IPS-20b (cell line): ENCODE measurements around the gene RND3.

ENCODE experiments used
- H3K27ac ChIP-seq: one replicate; pipeline ENCODE4 v1.5.1; 2013; ENCODE audit warnings: low read length
- H3K27me3 ChIP-seq: 2 replicates; pipeline ENCODE4 v1.6.1; 2013; ENCODE audit warnings: mild to moderate bottlenecking, low read length, inconsistent platforms; ENCODE audit not compliant: insufficient read depth
- H3K36me3 ChIP-seq: 2 replicates; pipeline ENCODE4 v1.6.1; 2013; ENCODE audit warnings: low read depth, mild to moderate bottlenecking, inconsistent platforms, low read length, moderate library complexity; ENCODE audit not compliant: insufficient read depth
- H3K4me1 ChIP-seq: 2 replicates; pipeline ENCODE4 v1.6.1; 2013; ENCODE audit warnings: mild to moderate bottlenecking, control low read depth, inconsistent platforms, low read length, moderate library complexity; ENCODE audit not compliant: insufficient read depth
- H3K4me3 ChIP-seq: 2 replicates; pipeline ENCODE4 v1.5.1; 2013; ENCODE audit warnings: mild to moderate bottlenecking, low read length, inconsistent platforms
- H3K9ac ChIP-seq: 2 replicates; pipeline ENCODE4 v1.6.1; 2013; ENCODE audit warnings: low read depth, mild to moderate bottlenecking, inconsistent platforms, low read length, moderate library complexity
- H3K9me3 ChIP-seq: 2 replicates; pipeline ENCODE4 v1.6.1; 2013; ENCODE audit warnings: mild to moderate bottlenecking, low read depth, low read length, inconsistent platforms; ENCODE audit not compliant: insufficient read depth

RND3 gene

DNA sequence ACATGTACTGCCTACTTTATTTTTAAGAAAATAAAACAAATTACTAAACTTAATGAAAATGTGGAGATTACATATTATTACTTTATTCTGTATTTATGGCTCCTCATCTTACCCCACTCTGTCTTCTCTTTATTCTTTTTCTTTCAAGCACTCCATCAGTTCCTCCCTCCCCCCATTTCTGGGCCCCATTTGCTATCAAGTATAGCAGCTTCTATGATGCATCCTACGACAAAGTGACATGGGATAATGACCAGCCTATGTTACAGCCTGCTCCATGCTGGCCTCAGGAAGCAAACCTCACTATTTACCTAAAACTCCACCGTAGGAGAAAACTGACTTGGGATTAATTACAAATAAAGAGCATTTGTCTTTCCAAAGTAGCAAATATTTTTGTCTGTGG lies 58.8 kb downstream of the RND3 start:
- H3K9me3 ChIP-seq, result no peaks in the 10 kb centered on the region
- H3K27ac ChIP-seq, result no peak overlapping the region
- no peak overlapping the region for H3K9ac ChIP-seq
- no peaks in the 10 kb centered on the region for H3K27me3 ChIP-seq
- peaks cover 9% of the 10 kb centered on the region; the same call in 1 of the 2 replicates for H3K4me1 ChIP-seq
- H3K4me3 ChIP-seq, result no peak overlapping the region
- no peaks in the 10 kb centered on the region for H3K36me3 ChIP-seq

DNA sequence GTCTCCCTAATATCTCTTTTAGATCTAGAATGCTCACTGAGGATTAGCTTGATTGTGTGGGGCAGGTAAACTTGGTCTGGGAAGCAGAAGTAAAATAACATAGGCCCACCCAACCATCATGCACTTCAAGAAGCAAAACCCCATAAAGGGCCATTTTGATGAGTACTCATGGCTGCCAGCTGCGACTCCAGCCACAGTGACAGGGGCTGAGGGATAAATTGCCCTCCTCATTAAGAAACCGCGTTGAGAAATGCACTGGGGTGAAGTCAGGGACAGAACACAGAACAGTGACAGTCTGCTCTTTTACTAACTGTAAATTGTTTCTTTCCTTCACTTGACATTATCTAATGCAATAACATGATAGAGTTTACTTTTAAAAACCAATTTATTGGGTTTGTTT lies 60.2 kb downstream of the RND3 start:
- no peaks in the 10 kb centered on the region for H3K36me3 ChIP-seq
- H3K27ac ChIP-seq, result no peak overlapping the region
- H3K9me3 ChIP-seq, result no peaks in the 10 kb centered on the region
- H3K27me3 ChIP-seq, result no peaks in the 10 kb centered on the region
- H3K4me1 ChIP-seq, result peaks cover 9% of the 10 kb centered on the region; the same call in 1 of the 2 replicates
- H3K4me3 ChIP-seq, result no peak overlapping the region
- H3K9ac ChIP-seq, result no peak overlapping the region

- H3K4me3 ChIP-seq, result no peak overlapping the region
- no peaks in the 10 kb centered on the region for H3K9me3 ChIP-seq
- H3K9ac ChIP-seq, result no peak overlapping the region
- H3K27ac ChIP-seq, result no peak overlapping the region
- no peaks in the 10 kb centered on the region for H3K36me3 ChIP-seq
- no peaks in the 10 kb centered on the region for H3K27me3 ChIP-seq
- peaks cover 9% of the 10 kb centered on the region; the same call in 1 of the 2 replicates for H3K4me1 ChIP-seq
Measured at GRCh38 chr2:150426724-150427123, 60.7 kb downstream of the RND3 start.

DNA sequence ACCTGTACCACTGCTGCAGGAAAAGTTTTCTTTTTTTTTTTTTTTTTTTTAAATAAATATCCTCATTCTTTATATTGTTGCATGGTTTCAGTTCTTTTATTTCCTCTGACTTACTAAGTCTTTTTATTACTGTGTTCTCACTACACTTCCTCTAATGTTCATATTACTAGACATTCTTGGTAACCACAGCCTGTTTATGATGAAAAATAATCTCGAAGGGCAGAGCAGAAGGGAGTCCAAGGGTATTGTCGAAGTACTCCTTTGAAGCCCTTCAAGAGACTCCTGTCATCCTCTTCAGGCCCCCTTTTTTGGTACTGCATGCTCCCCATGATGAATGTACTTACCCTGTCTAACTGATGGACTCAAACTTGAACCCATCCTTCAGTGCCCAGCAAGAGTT lies 61.2 kb downstream of the RND3 start:
- H3K9me3 ChIP-seq, result no peaks in the 10 kb centered on the region
- no peak overlapping the region for H3K4me3 ChIP-seq
- no peak overlapping the region for H3K27ac ChIP-seq
- H3K9ac ChIP-seq, result no peak overlapping the region
- no peaks in the 10 kb centered on the region for H3K36me3 ChIP-seq
- H3K27me3 ChIP-seq, result no peaks in the 10 kb centered on the region
- peaks cover 9% of the 10 kb centered on the region; the same call in 1 of the 2 replicates for H3K4me1 ChIP-seq

DNA sequence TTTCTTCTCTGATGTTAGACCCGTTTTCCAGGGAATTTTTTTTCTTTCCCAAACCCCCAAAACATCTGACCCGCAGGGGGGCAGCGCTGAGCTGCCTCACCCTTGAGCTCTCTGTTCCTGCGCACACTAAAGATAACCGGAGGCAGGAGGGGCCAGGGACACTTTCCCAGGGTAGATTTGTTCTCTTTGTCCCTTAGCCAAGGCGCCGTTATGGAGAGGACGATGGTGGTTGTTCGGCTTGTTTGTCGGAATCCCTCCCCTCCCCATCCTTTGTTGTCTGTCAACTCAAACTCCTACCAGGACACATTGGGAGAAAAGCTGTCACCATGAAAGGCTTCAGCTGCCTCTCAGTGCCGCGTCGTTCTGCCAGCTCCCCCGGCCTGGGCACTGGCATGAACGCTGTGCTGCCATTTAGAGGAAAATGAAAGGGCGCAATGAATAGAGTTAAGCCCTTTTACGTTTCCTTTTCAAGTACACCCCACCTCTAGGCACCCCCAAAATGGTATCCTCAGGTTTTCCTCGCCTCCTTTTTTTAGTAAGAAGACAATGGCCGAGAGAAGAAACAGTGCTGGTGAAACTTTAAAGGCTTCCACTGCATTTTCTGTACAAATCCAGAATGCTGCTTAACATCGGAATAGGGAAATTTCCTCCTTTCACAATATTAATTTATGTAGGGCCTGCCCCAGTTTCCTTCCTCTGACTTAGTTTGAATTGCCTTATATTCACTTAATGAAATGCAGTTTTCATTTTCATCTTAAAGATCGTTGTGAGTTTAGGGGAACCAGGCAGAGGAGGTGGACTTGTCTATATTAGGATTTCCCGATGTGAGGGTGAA lies 62.1 kb downstream of the RND3 start:
- H3K9ac ChIP-seq, result no peak overlapping the region

GRCh38 chr2:150424406-150424805 lies 63.1 kb downstream of the RND3 start:
- Histone ChIP-seq H3K27me3 (no peaks in the 10 kb centered on the region), H3K27ac (no peak overlapping the region), H3K4me1 (peaks cover 5% of the 10 kb centered on the region; the same call in 1 of the 2 replicates), H3K9ac (no peak overlapping the region), H3K36me3 (no peaks in the 10 kb centered on the region), H3K9me3 (no peaks in the 10 kb centered on the region), H3K4me3 (no peak overlapping the region)

More for the DNA sequence above, 62.1 kb downstream of the RND3 start:
- Histone ChIP-seq H3K4me1 (peaks cover 9% of the 10 kb centered on the region; the same call in 1 of the 2 replicates), H3K4me3 (no peak overlapping the region), H3K27me3 (no peaks in the 10 kb centered on the region), H3K9me3 (no peaks in the 10 kb centered on the region), H3K27ac (no peak overlapping the region), H3K36me3 (no peaks in the 10 kb centered on the region)

DNA sequence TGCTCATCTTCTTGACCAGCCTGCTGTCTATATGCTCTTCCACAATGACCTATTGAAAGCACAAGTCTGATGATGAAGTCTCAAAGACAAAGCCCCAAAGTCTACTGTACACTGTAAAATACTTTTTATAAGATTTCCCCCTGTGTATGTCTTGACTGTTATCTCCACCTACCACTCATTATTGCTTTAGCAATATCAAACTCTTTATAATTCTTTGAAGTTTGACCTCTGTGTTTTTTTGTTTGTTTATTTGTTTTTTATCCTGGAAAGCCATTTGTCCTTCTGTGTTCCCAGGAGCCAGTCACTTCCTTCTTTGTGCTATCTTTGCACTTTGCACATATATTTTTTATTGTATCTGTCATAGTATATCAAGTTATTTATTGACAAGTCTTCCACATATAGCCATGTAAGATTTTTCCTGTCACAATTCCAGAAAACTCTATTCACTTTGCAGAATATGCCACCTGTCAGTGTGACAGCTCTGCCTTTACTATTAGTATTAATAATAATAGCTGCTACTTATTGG lies 66.3 kb downstream of the RND3 start:
- Histone ChIP-seq H3K27ac (no peak overlapping the region), H3K4me3 (no peak overlapping the region), H3K9ac (no peak overlapping the region), H3K4me1 (no peaks in the 10 kb centered on the region; the same call in 1 of the 2 replicates), H3K27me3 (no peaks in the 10 kb centered on the region), H3K36me3 (no peaks in the 10 kb centered on the region), H3K9me3 (no peaks in the 10 kb centered on the region)

DNA sequence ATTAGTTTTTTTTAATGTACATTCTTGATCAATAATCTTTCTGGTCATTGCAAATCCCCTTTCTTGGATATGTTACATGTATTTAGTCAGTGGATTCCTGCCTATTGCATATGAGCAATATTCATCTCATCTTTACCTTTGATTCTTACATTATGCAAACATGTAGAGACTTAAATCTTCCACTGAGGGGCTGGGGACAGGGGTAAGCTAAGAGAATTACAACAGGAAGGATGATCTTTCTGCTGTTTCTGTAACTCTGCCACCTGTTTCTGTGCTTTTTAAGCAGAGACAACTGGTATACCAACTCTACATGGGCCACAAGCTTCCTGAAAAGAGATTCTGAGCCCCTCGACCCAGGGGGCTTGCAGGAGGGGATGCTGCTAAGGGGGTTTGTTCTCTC lies 68.6 kb downstream of the RND3 start:
- no peak overlapping the region for H3K4me3 ChIP-seq

More for the DNA sequence above, 68.6 kb downstream of the RND3 start:
- H3K9me3 ChIP-seq, result no peaks in the 10 kb centered on the region
- H3K9ac ChIP-seq, result no peak overlapping the region
- H3K27me3 ChIP-seq, result no peaks in the 10 kb centered on the region
- H3K4me1 ChIP-seq, result no peaks in the 10 kb centered on the region; the same call in 1 of the 2 replicates
- no peak overlapping the region for H3K27ac ChIP-seq
- H3K36me3 ChIP-seq, result no peaks in the 10 kb centered on the region
